H9 (cell line): ENCODE results near the gene SLC2A2. TPM values are rescaled to one million over a fixed set of nuclear protein-coding genes. Genes with fewer than 3 reads are reported as not detected.

Source experiments
- DNase-seq: peaks from one replicate; pipeline ENCODE4 v3.0.0-alpha.2; 2017
- H2AFZ ChIP-seq: one replicate; pipeline ENCODE4 v1.6.1; 2013; ENCODE audit warnings: mild to moderate bottlenecking, low read length, control low read depth, moderate library complexity
- H2AK5ac ChIP-seq: 2 replicates; pipeline ENCODE4 v1.6.1; 2013; ENCODE audit warnings: low read length, control low read depth, mixed read lengths; ENCODE audit not compliant: insufficient read length
- H2BK120ac ChIP-seq: one replicate; pipeline ENCODE4 v1.6.1; 2013; ENCODE audit warnings: low read depth, mild to moderate bottlenecking, low read length, control low read depth, inconsistent platforms; ENCODE audit not compliant: poor library complexity, severe bottlenecking
- H2BK12ac ChIP-seq: 2 replicates; pipeline ENCODE4 v1.6.1; 2013; ENCODE audit warnings: low read length, control low read depth, mixed read lengths, low read depth; ENCODE audit not compliant: insufficient read length
- H2BK15ac ChIP-seq: 2 replicates; pipeline ENCODE4 v1.6.1; 2013; ENCODE audit warnings: low read depth, low read length, control low read depth
- H2BK20ac ChIP-seq: one replicate; pipeline ENCODE4 v1.6.1; 2013; ENCODE audit warnings: low read depth, mild to moderate bottlenecking, low read length, control low read depth, inconsistent platforms; ENCODE audit not compliant: poor library complexity, severe bottlenecking
- H2BK5ac ChIP-seq: 2 replicates; pipeline ENCODE4 v1.6.1; 2013; ENCODE audit warnings: low read length, control low read depth, mixed read lengths; ENCODE audit not compliant: insufficient read length
- H3K14ac ChIP-seq: 2 replicates; pipeline ENCODE4 v1.6.1; 2013; ENCODE audit warnings: low read length, control low read depth; ENCODE audit not compliant: insufficient read depth
- H3K18ac ChIP-seq: 2 replicates; pipeline ENCODE4 v1.6.1; 2013; ENCODE audit warnings: low read depth, mild to moderate bottlenecking, mixed read lengths, low read length, control low read depth; ENCODE audit not compliant: insufficient read length
- H3K23ac ChIP-seq: 2 replicates; pipeline ENCODE4 v1.6.1; 2013; ENCODE audit warnings: low read length, control low read depth, mixed read lengths, low read depth; ENCODE audit not compliant: insufficient read length
- H3K23me2 ChIP-seq: 2 replicates; pipeline ENCODE4 v1.6.1; 2013; ENCODE audit warnings: low read depth, mild to moderate bottlenecking, mixed read lengths, low read length, control low read depth; ENCODE audit not compliant: insufficient read length, poor library complexity, severe bottlenecking
- H3K27ac ChIP-seq: 2 replicates; pipeline ENCODE4 v1.5.1; 2013; ENCODE audit warnings: low read length, control low read depth, mixed read lengths, low read depth; ENCODE audit not compliant: insufficient read length
- H3K27me3 ChIP-seq: 2 replicates; pipeline ENCODE4 v1.6.1; 2013; ENCODE audit warnings: low read length, control low read depth, inconsistent platforms; ENCODE audit not compliant: insufficient read depth
- H3K4ac ChIP-seq: 2 replicates; pipeline ENCODE4 v1.6.1; 2013; ENCODE audit warnings: low read depth, mild to moderate bottlenecking, control low read depth, inconsistent platforms, low read length, moderate library complexity
- H3K4me1 ChIP-seq: 2 replicates; pipeline ENCODE4 v1.6.1; 2013; ENCODE audit warnings: low read length, control low read depth, inconsistent platforms; ENCODE audit not compliant: insufficient read depth
- H3K4me2 ChIP-seq: 2 replicates; pipeline ENCODE4 v1.6.1; 2013; ENCODE audit warnings: low read length, control low read depth, mixed read lengths; ENCODE audit not compliant: insufficient read length, insufficient read depth
- H3K56ac ChIP-seq: 2 replicates; pipeline ENCODE4 v1.6.1; 2013; ENCODE audit warnings: low read depth, mild to moderate bottlenecking, mixed read lengths, low read length, control low read depth; ENCODE audit not compliant: insufficient read length
- H3K79me1 ChIP-seq: 2 replicates; pipeline ENCODE4 v1.6.1; 2013; ENCODE audit warnings: low read depth, mild to moderate bottlenecking, moderate library complexity, low read length, control low read depth, inconsistent platforms; ENCODE audit not compliant: insufficient read depth, poor library complexity, severe bottlenecking
- H3K79me2 ChIP-seq: 2 replicates; pipeline ENCODE4 v1.6.1; 2013; ENCODE audit warnings: low read length, control low read depth, inconsistent platforms; ENCODE audit not compliant: insufficient read depth
- H3K9ac ChIP-seq: 2 replicates; pipeline ENCODE4 v1.6.1; 2013; ENCODE audit warnings: low read length, control low read depth, mixed read lengths; ENCODE audit not compliant: insufficient read length; ENCODE audit errors: extremely low read depth
- H3K9me3 ChIP-seq: one replicate; pipeline ENCODE4 v1.6.1; 2013; ENCODE audit warnings: low read depth, low read length, inconsistent platforms; ENCODE audit not compliant: control insufficient read depth
- H3T11ph ChIP-seq: one replicate; pipeline ENCODE4 v1.6.1; 2013; ENCODE audit warnings: mild to moderate bottlenecking, low read length, control low read depth, inconsistent platforms
- H4K20me1 ChIP-seq: one replicate; pipeline ENCODE4 v1.6.1; 2013; ENCODE audit not compliant: control insufficient read depth, insufficient read length, insufficient read depth
- H4K5ac ChIP-seq: 2 replicates; pipeline ENCODE4 v1.6.1; 2013; ENCODE audit warnings: low read depth, mild to moderate bottlenecking, mixed read lengths, low read length, control low read depth; ENCODE audit not compliant: insufficient read length
- H4K8ac ChIP-seq: replicated peaks from 2 replicates; pipeline ENCODE4 v1.6.1; 2013; ENCODE audit warnings: low read length, control low read depth, mixed read lengths, low read depth; ENCODE audit not compliant: insufficient read length
- H4K91ac ChIP-seq: 2 replicates; pipeline ENCODE4 v1.6.1; 2013; ENCODE audit warnings: low read depth, mild to moderate bottlenecking, moderate library complexity, mixed read lengths, low read length, control low read depth; ENCODE audit not compliant: insufficient read length
- H3K27ac Mint-ChIP-seq, 3 experiments: 2 replicates in 2 of 3; 3 replicates in 1 of 3; pipeline ENCODE4 v1.8.0; 2020 to 2021; ENCODE audit warnings: mixed read lengths in 3 of 3, mild to moderate bottlenecking in 1 of 3, moderate library complexity in 1 of 3
- H3K27me3 Mint-ChIP-seq: 2 replicates; pipeline ENCODE4 v1.8.0; 2021; ENCODE audit warnings: low read depth, mild to moderate bottlenecking, moderate library complexity, mixed read lengths
- H3K36me3 Mint-ChIP-seq, 3 experiments: 2 replicates in 2 of 3; 3 replicates in 1 of 3; pipeline ENCODE4 v1.8.0; 2020 to 2021; ENCODE audit warnings: low read depth in 3 of 3, mixed read lengths in 3 of 3; ENCODE audit not compliant: insufficient read depth in 1 of 3
- H3K4me1 Mint-ChIP-seq, 2 experiments: 2 replicates each; pipeline ENCODE4 v1.8.0; 2020; ENCODE audit warnings: mixed read lengths in 2 of 2
- H3K4me3 Mint-ChIP-seq, 2 experiments: 2 replicates in 1 of 2; 3 replicates in 1 of 2; pipeline ENCODE4 v1.8.0; 2020 to 2021; ENCODE audit warnings: mild to moderate bottlenecking in 2 of 2, mixed read lengths in 2 of 2, moderate library complexity in 1 of 2
- H3K9me3 Mint-ChIP-seq, 2 experiments: 2 replicates in 1 of 2; 3 replicates in 1 of 2; pipeline ENCODE4 v1.8.0; 2020; ENCODE audit warnings: mild to moderate bottlenecking in 2 of 2, mixed read lengths in 2 of 2, moderate library complexity in 1 of 2
- total RNA-seq: library from RNA; stranded (reverse); gene quantifications from 2 replicates; pipeline ENCODE4 v1.2.1, GENCODE V29; 2021
- TF ChIP-seq, protein P1 (sequence below): fragments of 200-600 bp; sonication (generic); conservative IDR thresholded peaks from 3 replicates; pipeline ENCODE4 v1.8.0; 2021; ENCODE audit warnings: antibody characterized with exemption, mild to moderate bottlenecking

SLC2A2 gene
- total RNA-seq, 1 experiment from 2014 or later = not detected

- no peak overlapping the region for H3K9ac ChIP-seq
- H2BK15ac ChIP-seq = no peak overlapping the region
- no peaks in the 10 kb centered on the region for H3K27me3 ChIP-seq
- H3K23me2 ChIP-seq = no peaks in the 10 kb centered on the region
- Mint-ChIP-seq H3K9me3 (peaks cover 0 to 4% of the 10 kb centered on the region in 2 experiments; a peak in 3 of 5 replicates), H3K4me1 (peaks cover 6 to 7% of the 10 kb centered on the region in 2 experiments; a peak in 3 of 4 replicates), H3K4me3 (no peak overlapping the region), H3K27ac (no peak overlapping the region), H3K27me3 (no peaks in the 10 kb centered on the region; the same call in 1 of the 2 replicates), H3K36me3 (no peaks in the 10 kb centered on the region)
- H2BK20ac ChIP-seq = no peak overlapping the region
- no peak overlapping the region for H3K18ac ChIP-seq
- no peak overlapping the region for H3T11ph ChIP-seq
- no peak overlapping the region for H2AK5ac ChIP-seq
- no peak overlapping the region for H2BK12ac ChIP-seq
- H2BK120ac ChIP-seq = no peak overlapping the region
- no peaks in the 10 kb centered on the region for H3K4me1 ChIP-seq
- H3K9me3 ChIP-seq = no peaks in the 10 kb centered on the region
- no peaks in the 10 kb centered on the region for H4K20me1 ChIP-seq
- no peak overlapping the region for H3K27ac ChIP-seq
- no peak overlapping the region for H3K14ac ChIP-seq
- no peak overlapping the region for H3K56ac ChIP-seq
- H4K91ac ChIP-seq = no peak overlapping the region
- H4K5ac ChIP-seq = no peak overlapping the region
- no peak overlapping the region for H4K8ac ChIP-seq
- no peak overlapping the region for H2BK5ac ChIP-seq
- no peak overlapping the region for H2AFZ ChIP-seq
- no peaks in the 10 kb centered on the region for H3K79me1 ChIP-seq
- no peak overlapping the region for H3K4me2 ChIP-seq
- H3K79me2 ChIP-seq = no peaks in the 10 kb centered on the region
- TF ChIP-seq, protein P1, sequence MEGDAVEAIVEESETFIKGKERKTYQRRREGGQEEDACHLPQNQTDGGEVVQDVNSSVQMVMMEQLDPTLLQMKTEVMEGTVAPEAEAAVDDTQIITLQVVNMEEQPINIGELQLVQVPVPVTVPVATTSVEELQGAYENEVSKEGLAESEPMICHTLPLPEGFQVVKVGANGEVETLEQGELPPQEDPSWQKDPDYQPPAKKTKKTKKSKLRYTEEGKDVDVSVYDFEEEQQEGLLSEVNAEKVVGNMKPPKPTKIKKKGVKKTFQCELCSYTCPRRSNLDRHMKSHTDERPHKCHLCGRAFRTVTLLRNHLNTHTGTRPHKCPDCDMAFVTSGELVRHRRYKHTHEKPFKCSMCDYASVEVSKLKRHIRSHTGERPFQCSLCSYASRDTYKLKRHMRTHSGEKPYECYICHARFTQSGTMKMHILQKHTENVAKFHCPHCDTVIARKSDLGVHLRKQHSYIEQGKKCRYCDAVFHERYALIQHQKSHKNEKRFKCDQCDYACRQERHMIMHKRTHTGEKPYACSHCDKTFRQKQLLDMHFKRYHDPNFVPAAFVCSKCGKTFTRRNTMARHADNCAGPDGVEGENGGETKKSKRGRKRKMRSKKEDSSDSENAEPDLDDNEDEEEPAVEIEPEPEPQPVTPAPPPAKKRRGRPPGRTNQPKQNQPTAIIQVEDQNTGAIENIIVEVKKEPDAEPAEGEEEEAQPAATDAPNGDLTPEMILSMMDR = no peak; the same call in 2 of the 3 replicates
- no peak overlapping the region for H3K4ac ChIP-seq
- no peak overlapping the region for H3K23ac ChIP-seq
- no peak for DNase-seq
These were observed 46.1 kb downstream of the SLC2A2 start for GRCh38 chr3:170980399-170980798.
